Stimulated activated CD4-positive, alpha-beta T cell treated with anti-CD3 and anti-CD28 coated beads, Interleukin-12 subunit alpha, Interleukin-12 subunit beta, amount 100 ng/mL, for 48 hours (primary cell): Measurements from ENCODE around the gene C3orf70.

ENCODE experiments used
- DNase-seq, 3 donors: peaks; one replicate each; pipeline ENCODE4 v3.0.0-alpha.2; 2020; ENCODE audit warnings: low read depth in 2 of 3, low spot score in 1 of 3

The C3orf70 gene

GRCh38 chr3:185087419-185087818 is 65.4 kb downstream of the C3orf70 start:
- no peak for DNase-seq

- no peak for DNase-seq
These were observed 68.0 kb downstream of the C3orf70 start for GRCh38 chr3:185084901-185085300.

- DNase-seq, result no peak
These were observed 68.5 kb downstream of the C3orf70 start for GRCh38 chr3:185084402-185084801.

- DNase-seq, result no peak
These were observed 70.0 kb downstream of the C3orf70 start for GRCh38 chr3:185082829-185083228.

- DNase-seq, result no peak
These were observed 70.7 kb downstream of the C3orf70 start for GRCh38 chr3:185082149-185082548.

GRCh38 chr3:185081521-185081920 is 71.3 kb downstream of the C3orf70 start:
- DNase-seq, result no peak

GRCh38 chr3:185079625-185080024 is 73.2 kb downstream of the C3orf70 start:
- no peak for DNase-seq

GRCh38 chr3:185076219-185076618 is 76.6 kb downstream of the C3orf70 start:
- DNase-seq, result no peak

- DNase-seq, result no peak
These were observed 77.3 kb downstream of the C3orf70 start for GRCh38 chr3:185075547-185075946.

GRCh38 chr3:185071287-185071800 is 81.5 kb downstream of the C3orf70 start:
- DNase-seq, result no peak

GRCh38 chr3:185070491-185071286 is 82.2 kb downstream of the C3orf70 start:
- DNase-seq, result no peak

GRCh38 chr3:185069037-185070030 is 83.5 kb downstream of the C3orf70 start:
- DNase-seq, result no peak

- DNase-seq, result no peak
These were observed 85.7 kb downstream of the C3orf70 start for GRCh38 chr3:185067173-185067572.

GRCh38 chr3:185066251-185066650 is 86.6 kb downstream of the C3orf70 start:
- DNase-seq, result no peak

GRCh38 chr3:185065059-185065458 is 87.8 kb downstream of the C3orf70 start:
- DNase-seq, result no peak

- no peak for DNase-seq
These were observed 89.4 kb downstream of the C3orf70 start for GRCh38 chr3:185063431-185063830.

- DNase-seq, result no peak
These were observed 90.7 kb downstream of the C3orf70 start for GRCh38 chr3:185062191-185062590.

- no peak for DNase-seq
These were observed 92.2 kb downstream of the C3orf70 start for GRCh38 chr3:185060655-185061054.

- no peak for DNase-seq
These were observed 93.1 kb downstream of the C3orf70 start for GRCh38 chr3:185059766-185060165.

- no peak for DNase-seq
These were observed 94.1 kb downstream of the C3orf70 start for GRCh38 chr3:185058796-185059195.

- DNase-seq, result no peak
These were observed 95.0 kb downstream of the C3orf70 start for GRCh38 chr3:185057829-185058228.

GRCh38 chr3:185056908-185057307 is 96.0 kb downstream of the C3orf70 start:
- no peak for DNase-seq
